Neural progenitor cell (in vitro differentiated cells): ENCODE measurements around the gene PLCB1. TPM values are rescaled to one million over a fixed set of nuclear protein-coding genes. Genes with fewer than 3 reads are reported as not detected.

Experiments used
- DNase-seq: peaks from one replicate; pipeline ENCODE4 v3.0.0-alpha.2; 2016; ENCODE audit warnings: low spot score
- H2AFZ ChIP-seq: fragments of 200-600 bp; sonication (generic); replicated peaks from 2 replicates; pipeline ENCODE4 v1.6.1; 2016; ENCODE audit warnings: antibody characterized with exemption
- H3F3A ChIP-seq: fragments of 200-600 bp; sonication (generic); 2 replicates; pipeline ENCODE4 v1.6.1; 2016; ENCODE audit warnings: antibody characterized with exemption, low read depth
- H3K27ac ChIP-seq: fragments of 200-600 bp; sonication (generic); 2 replicates; pipeline ENCODE4 v1.5.1; 2016; ENCODE audit warnings: mild to moderate bottlenecking
- H3K27me3 ChIP-seq: fragments of 200-600 bp; sonication (generic); 2 replicates; pipeline ENCODE4 v1.6.1; 2016; ENCODE audit warnings: mild to moderate bottlenecking, moderate library complexity
- H3K36me3 ChIP-seq: fragments of 200-600 bp; sonication (generic); 2 replicates; pipeline ENCODE4 v1.5.1; 2016
- H3K4me1 ChIP-seq: fragments of 200-600 bp; sonication (generic); 2 replicates; pipeline ENCODE4 v1.6.1; 2016; ENCODE audit warnings: mixed run types
- H3K4me2 ChIP-seq: fragments of 200-600 bp; sonication (generic); 2 replicates; pipeline ENCODE4 v1.6.1; 2016
- H3K4me3 ChIP-seq: fragments of 200-600 bp; sonication (generic); 2 replicates; pipeline ENCODE4 v1.5.1; 2016
- H3K79me2 ChIP-seq: fragments of 200-600 bp; sonication (generic); 2 replicates; pipeline ENCODE4 v1.6.1; 2016; ENCODE audit warnings: low read depth
- H3K9ac ChIP-seq: fragments of 200-600 bp; sonication (generic); 2 replicates; pipeline ENCODE4 v1.6.1; 2016
- H3K9me3 ChIP-seq: fragments of 200-600 bp; sonication (generic); 2 replicates; pipeline ENCODE4 v1.5.1; 2016; ENCODE audit warnings: low read depth
- H4K20me1 ChIP-seq: fragments of 200-600 bp; sonication (generic); 2 replicates; pipeline ENCODE4 v1.6.1; 2016; ENCODE audit warnings: low read depth
- H3K27ac Mint-ChIP-seq: 3 replicates; pipeline ENCODE4 v1.8.0; 2021; ENCODE audit warnings: mixed read lengths
- H3K27me3 Mint-ChIP-seq: 2 replicates; pipeline ENCODE4 v1.8.0; 2022; ENCODE audit warnings: low read depth, mild to moderate bottlenecking, inconsistent platforms, moderate library complexity, mixed read lengths; ENCODE audit not compliant: insufficient read depth
- H3K36me3 Mint-ChIP-seq: 3 replicates; pipeline ENCODE4 v1.8.0; 2021; ENCODE audit warnings: mixed read lengths
- H3K4me1 Mint-ChIP-seq: 3 replicates; pipeline ENCODE4 v1.8.0; 2021; ENCODE audit warnings: mixed read lengths
- H3K4me3 Mint-ChIP-seq: 3 replicates; pipeline ENCODE4 v1.8.0; 2021; ENCODE audit warnings: mild to moderate bottlenecking, moderate library complexity, mixed read lengths
- H3K9me3 Mint-ChIP-seq: 3 replicates; pipeline ENCODE4 v1.8.0; 2020; ENCODE audit warnings: mixed read lengths
- CTCF ChIP-seq: fragments of 200-600 bp; sonication (generic); IDR thresholded peaks from 2 replicates; pipeline ENCODE4 v1.5.1; 2017; ENCODE audit warnings: antibody characterized with exemption, mild to moderate bottlenecking
- EZH2 ChIP-seq: fragments of 200-600 bp; sonication (generic); IDR thresholded peaks from 2 replicates; pipeline ENCODE4 v1.6.1; 2017; ENCODE audit warnings: antibody characterized with exemption, mild to moderate bottlenecking, moderate library complexity
- EZH2phosphoT487 ChIP-seq: fragments of 200-600 bp; sonication (generic); IDR thresholded peaks from 2 replicates; pipeline ENCODE4 v1.6.1; 2017; ENCODE audit warnings: antibody characterized with exemption
- total RNA-seq: library from RNA; depleted of rRNA; stranded (reverse); fragments of >200 nt; gene quantifications from 2 replicates; pipeline ENCODE4 v1.2.3, GENCODE V29; 2015; ENCODE audit warnings: low replicate concordance

The PLCB1 gene
- total RNA-seq, 1 donor from 2014 or later, result 30.2 TPM

- Mint-ChIP-seq H3K4me1 (no peaks in the 10 kb centered on the region), H3K27me3 (no peaks in the 10 kb centered on the region)
- H3K9ac ChIP-seq, result no peak overlapping the region
Measured at GRCh38 chr20:8547035-8547650, 415.1 kb downstream of the PLCB1 start.

GRCh38 chr20:8547968-8548588, 416.0 kb downstream of the PLCB1 start:
- H3F3A ChIP-seq, result no peaks in the 10 kb centered on the region
- TF ChIP-seq EZH2phosphoT487, result no peak
- no peaks in the 10 kb centered on the region for H3K27me3 ChIP-seq
- no peak overlapping the region for H3K4me3 ChIP-seq
- H3K4me1 Mint-ChIP-seq, result no peaks in the 10 kb centered on the region
- H2AFZ ChIP-seq, result no peak overlapping the region
- no peaks in the 10 kb centered on the region for H3K9me3 ChIP-seq
- no peaks in the 10 kb centered on the region for H3K36me3 ChIP-seq
- no peaks in the 10 kb centered on the region for H3K79me2 ChIP-seq
- no peak overlapping the region for H3K27ac Mint-ChIP-seq
- H3K9ac ChIP-seq, result no peak overlapping the region
- H3K4me2 ChIP-seq, result no peak overlapping the region
- H3K4me3 Mint-ChIP-seq, result no peak overlapping the region
- no peaks in the 10 kb centered on the region for H4K20me1 ChIP-seq
- no peaks in the 10 kb centered on the region for H3K27me3 Mint-ChIP-seq
- H3K4me1 ChIP-seq, result no peaks in the 10 kb centered on the region
- H3K9me3 Mint-ChIP-seq, result no peaks in the 10 kb centered on the region
- no peak overlapping the region for H3K27ac ChIP-seq
- DNase-seq, result no peak
- no peaks in the 10 kb centered on the region for H3K36me3 Mint-ChIP-seq

More at GRCh38 chr20:8547035-8547650, 415.1 kb downstream of the PLCB1 start:
- Histone ChIP-seq H4K20me1 (no peaks in the 10 kb centered on the region), H3K4me2 (no peak overlapping the region), H3K27ac (no peak overlapping the region), H2AFZ (no peak overlapping the region), H3K79me2 (no peaks in the 10 kb centered on the region), H3F3A (no peaks in the 10 kb centered on the region), H3K4me1 (no peaks in the 10 kb centered on the region), H3K4me3 (no peak overlapping the region), H3K36me3 (no peaks in the 10 kb centered on the region), H3K9me3 (no peaks in the 10 kb centered on the region), H3K27me3 (no peaks in the 10 kb centered on the region)
- Mint-ChIP-seq H3K27ac (no peak overlapping the region), H3K9me3 (no peaks in the 10 kb centered on the region), H3K36me3 (no peaks in the 10 kb centered on the region), H3K4me3 (no peak overlapping the region)
- TF ChIP-seq EZH2, result no peak
- TF ChIP-seq EZH2phosphoT487, result no peak
- TF ChIP-seq CTCF, result no peak
- DNase-seq, result no peak

- no peaks in the 10 kb centered on the region for H3K36me3 ChIP-seq
- H3K27ac Mint-ChIP-seq, result no peak overlapping the region
- no peak for TF ChIP-seq CTCF
- no peak for TF ChIP-seq EZH2
- no peak for TF ChIP-seq EZH2phosphoT487
Measured at GRCh38 chr20:8549192-8549591, 417.1 kb downstream of the PLCB1 start.

GRCh38 chr20:8557711-8558110, 425.6 kb downstream of the PLCB1 start:
- Mint-ChIP-seq H3K4me1 (no peaks in the 10 kb centered on the region), H3K4me3 (no peak overlapping the region), H3K9me3 (peaks cover 14% of the 10 kb centered on the region), H3K36me3 (peaks cover 2% of the 10 kb centered on the region), H3K27me3 (no peaks in the 10 kb centered on the region), H3K27ac (no peak overlapping the region)
- H3K4me2 ChIP-seq, result no peak overlapping the region
- H3K4me3 ChIP-seq, result no peak overlapping the region
- no peak overlapping the region for H3K27ac ChIP-seq
- H3K9me3 ChIP-seq, result peaks cover 3% of the 10 kb centered on the region
- H3K9ac ChIP-seq, result no peak overlapping the region
- no peaks in the 10 kb centered on the region for H3K27me3 ChIP-seq
- no peak overlapping the region for H2AFZ ChIP-seq
- H3F3A ChIP-seq, result no peaks in the 10 kb centered on the region
- H3K79me2 ChIP-seq, result no peaks in the 10 kb centered on the region
- no peaks in the 10 kb centered on the region for H3K4me1 ChIP-seq
- no peak for TF ChIP-seq EZH2phosphoT487
- TF ChIP-seq EZH2, result no peak
- no peak for TF ChIP-seq CTCF
- DNase-seq, result no peak
- H3K36me3 ChIP-seq, result no peaks in the 10 kb centered on the region
- H4K20me1 ChIP-seq, result no peaks in the 10 kb centered on the region

More at GRCh38 chr20:8549192-8549591, 417.1 kb downstream of the PLCB1 start:
- H3K27ac ChIP-seq, result no peak overlapping the region
- no peak overlapping the region for H2AFZ ChIP-seq
- no peaks in the 10 kb centered on the region for H3K9me3 ChIP-seq
- no peak overlapping the region for H3K4me3 Mint-ChIP-seq
- no peak overlapping the region for H3K4me2 ChIP-seq
- no peak overlapping the region for H3K4me3 ChIP-seq
- no peak for DNase-seq
- H3F3A ChIP-seq, result no peaks in the 10 kb centered on the region
- no peak overlapping the region for H3K9ac ChIP-seq
- H4K20me1 ChIP-seq, result no peaks in the 10 kb centered on the region
- no peaks in the 10 kb centered on the region for H3K9me3 Mint-ChIP-seq
- H3K79me2 ChIP-seq, result no peaks in the 10 kb centered on the region
- H3K27me3 Mint-ChIP-seq, result no peaks in the 10 kb centered on the region
- no peaks in the 10 kb centered on the region for H3K27me3 ChIP-seq
- no peaks in the 10 kb centered on the region for H3K36me3 Mint-ChIP-seq
- H3K4me1 ChIP-seq, result no peaks in the 10 kb centered on the region
- no peaks in the 10 kb centered on the region for H3K4me1 Mint-ChIP-seq
